Heart left ventricle (tissue), 13 donors: ENCODE results near the gene ZC3H10.

ENCODE experiments used
- POLR2A ChIP-seq, 2 donors: fragments of 450-650 bp; IDR thresholded peaks; one replicate each; pipeline ENCODE4 v1.6.1; 2017; ENCODE audit warnings: antibody characterized with exemption in 2 of 2, mild to moderate bottlenecking in 2 of 2, moderate library complexity in 2 of 2
- TF ChIP-seq, protein P1 (sequence below), 12 donors: fragments of 200-600 bp; sonication (generic) in 4 of 12; IDR thresholded peaks; one replicate each; pipeline versions ENCODE4 v1.5.0 to v1.8.0; 2018 to 2022; ENCODE audit warnings: antibody characterized with exemption in 12 of 12, mild to moderate bottlenecking in 5 of 12
- donor health status: ischemic (EF 13 %, LVEDD 7.1; RV severe dilation, severe dysfunction).
- donor health status: DM: no; HTN: yes; CAD: no.
- donor health status: DM: no; HTN: no; CAD: no.
- donor health status: ischemic (EF 25% LVEDD 6.9; RV normal size, moderate dysfunction).
- donor health status: ischemic (EF 25% LVEDD 5.7; RV mildly dilated, moderate dysfunction).
- donor health status: ischemic (EF 35%, LVEDD 5.7; RV mildly dilated, moderate dysfunction).
- donor health status: nonischemic (EF 11% LVEDD 7.7; RV severe dilation, severe dysfunction).
- donor health status: DM: yes; HTN: yes; CAD: no.
- donor health status: PGD.
- donor health status: ischemic (EF 29% LVEDD 5.4; RV normal size, mild dysfunction).
- donor health status: nonischemic (EF 23%, LVEDD 6.1; RV moderate dilation, normal function).

GRCh38 chr12:56126732-56127239, 8.7 kb downstream of the ZC3H10 start:
- TF ChIP-seq, protein P1, sequence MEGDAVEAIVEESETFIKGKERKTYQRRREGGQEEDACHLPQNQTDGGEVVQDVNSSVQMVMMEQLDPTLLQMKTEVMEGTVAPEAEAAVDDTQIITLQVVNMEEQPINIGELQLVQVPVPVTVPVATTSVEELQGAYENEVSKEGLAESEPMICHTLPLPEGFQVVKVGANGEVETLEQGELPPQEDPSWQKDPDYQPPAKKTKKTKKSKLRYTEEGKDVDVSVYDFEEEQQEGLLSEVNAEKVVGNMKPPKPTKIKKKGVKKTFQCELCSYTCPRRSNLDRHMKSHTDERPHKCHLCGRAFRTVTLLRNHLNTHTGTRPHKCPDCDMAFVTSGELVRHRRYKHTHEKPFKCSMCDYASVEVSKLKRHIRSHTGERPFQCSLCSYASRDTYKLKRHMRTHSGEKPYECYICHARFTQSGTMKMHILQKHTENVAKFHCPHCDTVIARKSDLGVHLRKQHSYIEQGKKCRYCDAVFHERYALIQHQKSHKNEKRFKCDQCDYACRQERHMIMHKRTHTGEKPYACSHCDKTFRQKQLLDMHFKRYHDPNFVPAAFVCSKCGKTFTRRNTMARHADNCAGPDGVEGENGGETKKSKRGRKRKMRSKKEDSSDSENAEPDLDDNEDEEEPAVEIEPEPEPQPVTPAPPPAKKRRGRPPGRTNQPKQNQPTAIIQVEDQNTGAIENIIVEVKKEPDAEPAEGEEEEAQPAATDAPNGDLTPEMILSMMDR (IDR thresholded peaks at IDR 0.05), result no peak
- no peak for TF ChIP-seq POLR2A (IDR thresholded peaks at IDR 0.05)
